WTC11 (cell line): ENCODE measurements around the gene ERC2.

ENCODE experiments used
- ETV6 ChIP-seq: sonication (generic); formaldehyde crosslinking; IDR thresholded peaks from 2 replicates; pipeline ENCODE4 v1.8.1; 2022; ENCODE audit warnings: mild to moderate bottlenecking, missing genetic modification reagents
- FOXJ3 ChIP-seq: sonication (generic); formaldehyde crosslinking; IDR thresholded peaks from 2 replicates; pipeline ENCODE4 v1.9.0; 2021; ENCODE audit warnings: missing genetic modification reagents, mild to moderate bottlenecking, borderline replicate concordance
- RELA ChIP-seq: sonication (generic); formaldehyde crosslinking; IDR thresholded peaks from 2 replicates; pipeline ENCODE4 v1.8.1; 2022; ENCODE audit warnings: missing genetic modification reagents, mild to moderate bottlenecking, borderline replicate concordance
- TCF7 ChIP-seq: sonication (generic); formaldehyde crosslinking; IDR thresholded peaks from 2 replicates; pipeline ENCODE4 v1.8.0; 2022; ENCODE audit warnings: mild to moderate bottlenecking, low read depth, missing genetic modification reagents, moderate library complexity
- ZNF232 ChIP-seq: sonication (generic); formaldehyde crosslinking; IDR thresholded peaks from 2 replicates; pipeline ENCODE4 v1.8.0; 2022; ENCODE audit warnings: mild to moderate bottlenecking, missing genetic modification reagents
- ZNF671 ChIP-seq: fragments of 250-450 bp; sonication (Bioruptor Pico); IDR thresholded peaks from 2 replicates; pipeline ENCODE4 v1.8.0; 2021; ENCODE audit warnings: mild to moderate bottlenecking
- TF ChIP-seq, protein P1 (sequence below): fragments of 200-600 bp; IDR thresholded peaks from 2 replicates; pipeline ENCODE4 v1.8.0; 2022; ENCODE audit warnings: antibody characterized with exemption
- TF ChIP-seq, protein P2 (sequence below): sonication (generic); formaldehyde crosslinking; IDR thresholded peaks from 2 replicates; pipeline ENCODE4 v1.8.1; 2022; ENCODE audit warnings: low read depth, mild to moderate bottlenecking, moderate library complexity, missing genetic modification reagents, borderline replicate concordance

DNA sequence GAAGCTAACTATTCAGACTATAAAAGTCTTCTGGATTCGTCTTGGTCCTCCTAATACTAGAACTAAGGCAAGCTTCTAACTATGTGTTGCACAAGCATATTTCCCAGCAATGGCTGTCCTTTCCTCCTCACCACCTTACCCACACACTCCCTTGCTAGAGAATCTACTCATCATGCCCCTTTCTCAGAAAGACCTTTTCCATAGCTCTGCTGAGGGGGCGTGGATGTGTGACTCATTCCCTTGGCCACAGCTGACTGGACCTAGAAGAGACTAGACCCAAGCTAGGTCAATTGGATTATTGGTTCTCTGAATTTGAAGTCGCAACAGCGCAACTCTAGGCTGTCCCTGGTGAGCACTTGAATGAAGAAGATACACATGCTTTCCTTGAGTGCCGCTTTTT is 47.1 kb downstream of the ERC2 start:
- TF ChIP-seq ZNF671 (CRISPR knock-in tag) (no peak), RELA (CRISPR knock-in tag) (no peak), TCF7 (CRISPR knock-in tag) (no peak), FOXJ3 (CRISPR knock-in tag) (no peak), ZNF232 (no peak), ETV6 (CRISPR knock-in tag) (no peak)
- TF ChIP-seq, protein P1, sequence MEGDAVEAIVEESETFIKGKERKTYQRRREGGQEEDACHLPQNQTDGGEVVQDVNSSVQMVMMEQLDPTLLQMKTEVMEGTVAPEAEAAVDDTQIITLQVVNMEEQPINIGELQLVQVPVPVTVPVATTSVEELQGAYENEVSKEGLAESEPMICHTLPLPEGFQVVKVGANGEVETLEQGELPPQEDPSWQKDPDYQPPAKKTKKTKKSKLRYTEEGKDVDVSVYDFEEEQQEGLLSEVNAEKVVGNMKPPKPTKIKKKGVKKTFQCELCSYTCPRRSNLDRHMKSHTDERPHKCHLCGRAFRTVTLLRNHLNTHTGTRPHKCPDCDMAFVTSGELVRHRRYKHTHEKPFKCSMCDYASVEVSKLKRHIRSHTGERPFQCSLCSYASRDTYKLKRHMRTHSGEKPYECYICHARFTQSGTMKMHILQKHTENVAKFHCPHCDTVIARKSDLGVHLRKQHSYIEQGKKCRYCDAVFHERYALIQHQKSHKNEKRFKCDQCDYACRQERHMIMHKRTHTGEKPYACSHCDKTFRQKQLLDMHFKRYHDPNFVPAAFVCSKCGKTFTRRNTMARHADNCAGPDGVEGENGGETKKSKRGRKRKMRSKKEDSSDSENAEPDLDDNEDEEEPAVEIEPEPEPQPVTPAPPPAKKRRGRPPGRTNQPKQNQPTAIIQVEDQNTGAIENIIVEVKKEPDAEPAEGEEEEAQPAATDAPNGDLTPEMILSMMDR, result no peak
- TF ChIP-seq, protein P2, sequence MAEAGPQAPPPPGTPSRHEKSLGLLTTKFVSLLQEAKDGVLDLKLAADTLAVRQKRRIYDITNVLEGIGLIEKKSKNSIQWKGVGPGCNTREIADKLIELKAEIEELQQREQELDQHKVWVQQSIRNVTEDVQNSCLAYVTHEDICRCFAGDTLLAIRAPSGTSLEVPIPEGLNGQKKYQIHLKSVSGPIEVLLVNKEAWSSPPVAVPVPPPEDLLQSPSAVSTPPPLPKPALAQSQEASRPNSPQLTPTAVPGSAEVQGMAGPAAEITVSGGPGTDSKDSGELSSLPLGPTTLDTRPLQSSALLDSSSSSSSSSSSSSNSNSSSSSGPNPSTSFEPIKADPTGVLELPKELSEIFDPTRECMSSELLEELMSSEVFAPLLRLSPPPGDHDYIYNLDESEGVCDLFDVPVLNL (CRISPR knock-in tag), result no peak
